Ramos (cell line): ENCODE measurements around the gene IPCEF1.
"Not testable (repeated sequence)": the region's sequence is repeated elsewhere in the genome, so short reads cannot be mapped to it uniquely, and the experiment has no call there.

Experiments used
- in situ Hi-C: fragments of 300-500 bp; cut with MboI; formaldehyde crosslinking; loops from one replicate; pipeline ENCODE4 v1.14.3; 2022; ENCODE audit warnings: low sequenced_read_pairs; ENCODE audit not compliant: unreplicated experiment

The IPCEF1 gene

DNA sequence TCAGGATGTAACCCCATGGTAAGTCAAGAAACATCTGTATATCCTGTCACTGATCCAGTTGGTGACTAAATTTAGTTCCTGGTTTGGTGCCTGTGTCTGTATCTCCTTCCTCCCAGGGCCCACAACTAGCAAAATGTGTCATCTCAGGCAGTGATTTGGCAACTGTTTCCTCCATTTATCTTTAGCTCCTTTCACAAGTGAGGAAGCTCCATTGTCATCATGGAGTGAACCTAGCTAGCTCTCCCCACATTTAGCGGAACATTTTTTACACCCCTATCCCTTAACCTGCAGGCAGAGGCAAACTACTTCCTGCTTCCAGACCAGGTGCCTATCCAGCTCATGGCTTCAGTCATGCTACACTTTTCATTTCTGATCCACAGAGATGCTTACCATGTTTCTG lies 99.5 kb downstream of the IPCEF1 start:
- in situ Hi-C loops, result no loop called here

DNA sequence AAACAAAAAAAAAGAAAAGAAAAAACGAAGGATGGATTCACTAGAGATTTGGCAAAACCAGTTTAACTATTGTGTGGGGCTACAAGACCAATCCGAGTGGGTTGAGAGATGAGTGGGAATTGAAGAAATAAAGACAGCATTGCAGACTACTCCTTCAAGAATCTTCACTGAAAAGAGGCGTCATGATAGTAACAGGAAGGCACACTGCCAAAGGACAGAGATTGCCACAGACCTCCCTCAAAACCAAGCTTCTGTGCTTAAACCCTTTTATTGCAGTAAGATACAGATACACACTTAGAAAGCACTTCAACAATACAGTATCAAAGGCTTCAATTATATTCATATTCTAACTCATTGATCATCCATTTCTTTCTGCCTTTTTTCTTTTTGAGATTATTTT lies 103.9 kb downstream of the IPCEF1 start:
- in situ Hi-C loops, result no loop called here

DNA sequence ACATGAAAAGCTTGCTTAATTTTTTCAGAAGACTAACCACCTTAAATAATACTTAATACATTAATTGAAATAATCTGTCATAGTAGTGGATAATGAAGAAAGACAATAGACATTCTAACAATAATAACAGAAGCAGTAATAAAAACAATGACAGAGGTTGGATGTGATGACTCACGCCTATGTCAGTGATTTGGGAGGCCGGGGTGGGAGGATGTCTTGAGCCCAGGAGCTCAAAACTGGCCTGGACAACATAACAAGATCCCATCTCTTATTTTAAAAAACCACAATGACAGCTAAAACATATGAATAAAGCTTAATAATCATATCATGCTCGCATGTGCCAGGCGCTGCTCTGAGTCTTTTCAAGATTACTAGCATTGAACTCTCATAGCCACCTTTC lies 105.5 kb downstream of the IPCEF1 start:
- in situ Hi-C loops, result no loop called here

DNA sequence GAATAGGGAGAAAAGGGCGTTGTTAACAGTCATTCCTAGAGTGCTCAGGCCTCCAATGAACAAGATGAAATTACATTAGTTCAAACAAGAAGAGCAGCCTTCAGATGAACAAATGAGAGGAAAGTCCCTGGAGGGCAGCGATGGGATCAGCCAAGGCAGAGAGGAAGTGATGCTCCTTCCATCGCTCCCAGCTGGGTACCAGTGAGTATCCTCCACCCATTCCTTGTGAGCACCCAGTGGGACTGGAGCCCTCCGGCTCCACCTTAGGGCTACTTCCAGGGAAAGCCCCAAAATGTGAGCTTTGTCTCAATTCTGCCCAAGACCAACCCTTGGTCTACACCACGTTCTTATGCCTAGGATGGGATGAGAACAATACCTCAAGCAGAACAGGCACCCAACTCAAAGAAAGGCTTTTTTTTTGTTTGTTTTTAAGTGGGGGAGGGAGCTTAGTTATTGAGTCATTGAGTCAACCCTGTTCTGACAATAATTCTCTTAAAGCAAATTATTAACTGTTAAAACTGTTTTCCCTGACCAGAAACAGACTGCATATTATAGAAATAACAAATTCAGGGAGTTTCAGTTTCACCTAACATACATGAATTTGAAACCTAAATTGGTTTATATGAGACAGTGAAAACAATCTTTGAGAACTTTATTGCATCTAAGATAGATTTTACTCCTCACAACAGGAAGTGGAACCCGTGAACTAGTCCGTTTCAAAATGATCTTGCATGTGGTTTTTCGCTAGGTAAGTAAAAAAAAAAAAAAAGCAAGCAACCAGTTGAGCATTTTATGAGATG lies 106.9 kb downstream of the IPCEF1 start:
- in situ Hi-C loops, result no loop called here

DNA sequence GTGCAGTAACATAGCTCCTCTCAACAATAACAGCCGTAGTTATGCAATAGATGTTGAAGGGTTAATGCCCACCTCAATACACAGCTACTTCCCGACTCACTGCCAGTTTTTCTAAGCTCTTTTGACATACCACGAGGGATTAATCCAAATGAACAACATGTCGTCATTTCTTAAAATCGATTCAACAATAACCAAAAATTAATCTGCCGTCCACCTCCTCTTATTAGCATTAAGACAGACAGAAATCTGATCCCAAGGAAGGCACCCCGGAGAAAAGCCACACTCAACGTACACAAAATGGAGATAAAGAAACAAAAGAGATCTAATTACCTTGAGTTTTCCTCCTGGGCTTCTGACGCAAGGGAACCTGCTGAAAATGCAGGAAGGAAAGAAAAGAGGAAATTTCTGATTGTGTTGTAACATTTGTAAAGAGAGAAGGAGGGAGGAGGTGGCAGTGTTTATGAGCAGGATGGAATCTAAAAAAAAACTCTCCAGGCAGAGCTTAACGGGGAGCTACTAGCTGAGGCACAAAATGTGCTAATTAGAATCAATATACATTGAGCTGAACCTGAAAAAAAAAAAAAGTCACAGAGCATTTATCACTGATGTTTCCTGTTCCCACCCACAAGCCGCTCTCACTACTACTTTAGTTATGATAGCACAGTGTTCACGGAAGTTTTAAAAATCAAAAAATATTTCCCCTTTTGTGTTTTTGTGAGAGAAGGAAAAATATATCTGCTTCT lies 109.3 kb downstream of the IPCEF1 start:
- in situ Hi-C loops, result no loop called here

DNA sequence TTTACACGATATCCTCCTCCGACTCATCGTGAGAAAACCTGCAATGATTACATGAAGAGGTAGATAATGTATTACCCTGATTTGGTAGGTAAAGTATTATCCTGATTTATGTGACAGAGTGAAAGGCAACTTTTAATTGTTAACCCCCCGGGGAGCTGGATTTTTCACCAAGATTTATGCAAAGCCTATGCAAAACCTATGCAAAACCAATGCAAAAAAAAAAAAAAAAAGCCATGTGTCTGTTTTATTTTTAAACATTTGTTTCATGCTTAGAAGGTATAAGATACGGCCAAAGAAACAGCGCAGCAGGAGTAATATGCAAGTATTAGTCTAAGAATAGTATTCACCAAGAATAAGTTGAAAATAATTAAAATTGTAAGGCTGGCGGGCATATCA lies 109.9 kb downstream of the IPCEF1 start:
- in situ Hi-C loops, result no loop called here

DNA sequence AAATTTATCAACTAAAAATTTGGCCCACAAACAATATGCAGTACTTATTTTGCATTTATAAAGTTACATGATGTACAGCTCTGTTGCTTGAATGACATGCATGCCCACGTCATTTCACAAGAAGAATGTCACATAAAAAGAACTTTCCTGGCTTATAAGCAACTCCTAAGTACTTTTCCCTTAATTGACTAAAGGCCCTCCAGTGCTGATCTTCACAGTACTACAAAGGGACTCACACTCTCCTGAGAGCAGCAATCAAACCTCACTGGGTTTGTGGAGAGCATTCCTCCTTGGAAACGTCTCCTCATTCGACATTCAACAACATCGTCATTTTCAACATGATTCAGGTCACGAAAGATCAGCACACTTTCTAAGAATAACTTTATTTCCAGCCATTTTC lies 111.1 kb downstream of the IPCEF1 start:
- in situ Hi-C loops, result no loop called here

DNA sequence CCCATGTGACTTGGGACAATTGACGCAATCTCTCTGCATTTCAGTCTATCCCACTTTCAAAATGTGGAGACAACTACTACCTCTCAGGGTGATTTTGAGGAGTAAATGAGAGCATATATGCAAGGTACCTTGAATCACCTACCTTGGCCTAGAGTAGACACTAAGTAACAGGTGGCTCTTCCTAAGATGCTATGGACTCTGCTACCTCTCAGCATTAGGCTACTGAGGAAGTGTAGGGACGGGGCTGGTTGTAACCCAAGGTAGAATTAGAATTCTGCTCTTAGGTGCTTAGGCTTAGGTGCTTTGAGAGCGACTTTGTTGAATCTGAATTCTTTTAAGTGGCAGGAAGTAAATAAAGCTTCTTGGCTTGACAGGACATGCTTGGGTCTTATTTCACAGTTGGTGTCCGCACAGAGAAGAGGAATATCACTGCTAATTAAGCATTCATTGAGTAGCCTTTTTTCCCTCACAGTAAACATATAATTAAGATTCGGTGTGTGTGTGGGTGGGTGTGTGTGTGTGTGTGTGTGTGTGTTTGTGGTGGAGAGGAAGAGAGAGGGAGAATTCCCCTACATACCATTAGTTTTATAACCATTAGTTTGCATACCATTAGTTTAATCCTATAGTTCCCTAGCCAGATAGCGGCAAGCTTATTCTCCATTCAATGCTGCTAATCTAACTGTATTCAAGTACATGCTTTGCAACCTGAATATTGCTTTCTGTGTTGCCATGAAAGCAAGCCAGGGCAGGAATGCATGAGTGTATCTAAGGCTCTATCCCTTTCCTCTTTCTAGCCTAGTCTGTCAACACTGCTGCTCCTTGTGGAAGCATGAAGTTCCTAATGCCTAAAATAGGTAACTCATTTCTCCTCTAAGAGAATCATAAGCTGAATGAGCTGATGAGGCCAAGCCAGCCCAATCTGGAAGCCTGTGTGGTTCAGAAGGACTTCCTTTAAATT lies 112.5 kb downstream of the IPCEF1 start:
- in situ Hi-C loops, result no loop called here

DNA sequence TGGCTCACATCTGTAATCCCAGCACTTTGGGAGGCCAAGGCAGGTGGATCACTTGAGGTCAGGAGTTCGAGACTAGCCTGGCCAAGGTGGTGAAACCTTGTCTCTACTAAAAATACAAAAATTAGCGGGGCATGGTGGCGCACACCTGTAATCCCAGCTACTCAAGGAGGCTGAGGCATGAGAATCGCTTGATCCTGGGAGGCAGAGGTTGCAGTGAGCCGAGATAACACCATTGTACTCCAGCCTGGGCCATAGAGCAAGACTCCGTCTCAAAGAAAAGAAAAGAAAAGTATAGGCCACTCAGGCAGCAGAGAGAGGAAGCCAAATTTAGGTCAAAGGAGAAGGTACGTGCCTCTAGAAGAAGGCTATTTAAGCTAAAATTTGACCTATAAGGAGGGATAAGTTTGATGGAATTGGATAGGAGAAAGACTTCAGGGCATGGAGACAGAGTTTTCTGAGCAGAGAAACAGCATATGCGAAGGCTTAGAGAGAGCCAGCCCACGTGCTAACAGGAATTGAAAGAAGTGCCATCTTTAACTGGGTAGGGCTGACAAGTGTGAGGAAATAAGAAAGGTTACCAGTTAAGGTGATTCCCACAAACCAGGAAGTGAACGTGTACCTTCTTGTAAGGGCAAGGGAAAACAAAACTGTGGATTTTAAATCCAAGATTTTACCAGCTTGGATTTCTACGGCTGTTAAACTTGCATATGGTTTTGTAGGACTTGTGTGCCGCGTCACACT lies 113.8 kb downstream of the IPCEF1 start:
- in situ Hi-C loops, result no loop called here

DNA sequence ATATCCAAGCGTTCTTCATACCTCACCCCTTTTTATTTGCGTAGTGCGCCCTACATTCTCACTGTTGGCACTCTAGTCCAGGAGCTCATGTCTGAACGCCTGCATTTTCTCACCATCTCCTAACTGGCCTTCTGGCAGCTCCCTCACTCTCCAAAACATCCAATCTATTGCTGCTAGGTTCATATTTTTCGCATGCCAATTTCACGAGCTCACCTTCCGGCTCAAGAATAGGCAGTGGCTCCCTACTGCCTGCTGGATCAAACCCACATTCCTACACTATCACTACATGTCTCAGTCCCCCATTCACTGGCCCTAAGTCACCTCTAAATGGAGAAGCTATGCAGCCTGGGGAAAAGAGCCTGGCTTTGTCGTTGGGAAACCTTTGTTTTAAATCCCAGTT lies 115.0 kb downstream of the IPCEF1 start:
- in situ Hi-C loops, result no loop called here

DNA sequence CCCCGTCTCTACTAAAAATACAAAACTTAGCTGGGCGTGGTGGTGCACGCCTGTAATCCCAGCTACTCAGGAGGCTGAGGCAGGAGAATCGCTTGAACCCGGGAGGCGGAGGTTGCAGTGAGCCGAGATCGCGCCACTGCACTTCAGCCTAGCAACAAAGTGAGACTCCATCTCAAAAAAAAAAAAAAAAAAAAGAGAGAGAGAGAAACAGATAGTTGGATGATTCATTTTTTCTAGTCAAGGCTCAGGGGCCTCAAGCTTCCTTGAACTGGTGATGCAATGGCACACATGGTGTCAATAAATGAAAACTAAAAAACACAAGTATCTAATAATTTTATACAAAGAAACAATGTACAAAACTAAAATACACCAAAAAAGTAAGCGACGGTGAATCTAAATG lies 115.5 kb downstream of the IPCEF1 start:
- in situ Hi-C loops, result not testable (repeated sequence)

DNA sequence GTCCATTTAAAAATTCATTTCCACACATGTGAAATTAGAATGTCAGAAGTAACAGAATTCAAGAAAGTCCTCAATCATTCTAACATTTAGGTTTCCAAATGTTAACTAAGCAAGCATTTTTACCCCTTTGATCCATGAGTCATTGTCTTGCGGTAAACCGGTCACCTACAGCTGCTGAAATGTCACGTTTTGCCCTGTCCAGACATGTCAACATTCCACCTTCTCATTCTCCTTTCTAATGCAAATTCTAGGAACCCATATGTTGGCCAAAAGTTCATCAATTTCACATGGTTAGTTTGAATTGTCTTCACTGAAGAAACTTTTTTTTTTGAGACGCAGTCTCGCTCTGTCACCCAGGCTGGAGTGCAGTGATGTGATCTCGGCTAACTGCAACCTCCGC lies 117.2 kb downstream of the IPCEF1 start:
- in situ Hi-C loops, result no loop called here

DNA sequence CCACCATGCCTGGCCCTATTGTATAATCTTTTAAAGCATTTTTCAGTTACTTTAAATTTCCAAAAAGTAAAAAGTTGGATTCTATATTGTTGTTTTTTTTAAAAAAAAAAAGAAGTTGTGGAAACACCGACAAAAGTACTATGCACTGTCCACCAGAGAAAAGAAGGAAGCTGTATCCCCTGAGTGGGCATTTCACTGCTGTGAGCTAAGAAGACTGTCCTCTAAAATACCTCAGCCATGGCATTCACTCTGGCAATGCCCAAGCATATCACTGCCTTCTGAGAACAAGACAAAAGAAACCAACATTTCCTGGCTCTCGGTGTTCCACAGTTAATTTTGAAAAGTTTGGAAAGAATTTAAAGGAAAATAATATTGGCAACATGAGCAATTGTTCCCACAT lies 117.8 kb downstream of the IPCEF1 start:
- in situ Hi-C loops, result no loop called here

DNA sequence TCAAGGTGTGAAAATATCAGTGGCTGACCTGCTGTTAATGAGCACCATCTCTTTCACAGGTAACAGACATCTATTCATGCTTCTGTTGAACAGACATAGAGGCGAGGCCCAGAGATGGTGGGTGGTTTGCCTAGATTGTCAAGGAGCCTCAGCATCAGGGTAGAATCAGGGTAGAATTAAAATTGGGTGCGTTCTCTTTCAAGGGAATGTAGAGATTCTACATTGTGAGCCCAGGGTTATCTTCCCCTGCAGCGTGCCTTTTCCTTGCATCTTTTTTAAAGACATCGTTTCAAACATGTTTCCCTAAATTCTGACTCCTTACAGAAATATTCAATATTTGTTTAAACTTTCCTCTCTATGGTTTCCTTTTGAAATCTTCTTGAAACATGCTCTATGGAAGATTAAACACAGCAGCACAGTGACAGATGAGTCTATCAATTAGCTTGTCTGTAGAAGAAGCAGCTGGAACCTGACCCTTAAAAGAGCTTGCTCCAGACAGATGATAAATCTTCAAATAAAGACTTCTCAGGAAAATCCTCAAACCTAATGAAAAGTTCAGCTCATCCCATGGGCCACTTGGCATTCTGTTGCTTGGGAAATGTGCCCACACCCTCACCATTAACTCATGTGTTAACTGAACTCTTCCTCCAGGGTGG lies 119.8 kb downstream of the IPCEF1 start:
- in situ Hi-C loops, result no loop called here

DNA sequence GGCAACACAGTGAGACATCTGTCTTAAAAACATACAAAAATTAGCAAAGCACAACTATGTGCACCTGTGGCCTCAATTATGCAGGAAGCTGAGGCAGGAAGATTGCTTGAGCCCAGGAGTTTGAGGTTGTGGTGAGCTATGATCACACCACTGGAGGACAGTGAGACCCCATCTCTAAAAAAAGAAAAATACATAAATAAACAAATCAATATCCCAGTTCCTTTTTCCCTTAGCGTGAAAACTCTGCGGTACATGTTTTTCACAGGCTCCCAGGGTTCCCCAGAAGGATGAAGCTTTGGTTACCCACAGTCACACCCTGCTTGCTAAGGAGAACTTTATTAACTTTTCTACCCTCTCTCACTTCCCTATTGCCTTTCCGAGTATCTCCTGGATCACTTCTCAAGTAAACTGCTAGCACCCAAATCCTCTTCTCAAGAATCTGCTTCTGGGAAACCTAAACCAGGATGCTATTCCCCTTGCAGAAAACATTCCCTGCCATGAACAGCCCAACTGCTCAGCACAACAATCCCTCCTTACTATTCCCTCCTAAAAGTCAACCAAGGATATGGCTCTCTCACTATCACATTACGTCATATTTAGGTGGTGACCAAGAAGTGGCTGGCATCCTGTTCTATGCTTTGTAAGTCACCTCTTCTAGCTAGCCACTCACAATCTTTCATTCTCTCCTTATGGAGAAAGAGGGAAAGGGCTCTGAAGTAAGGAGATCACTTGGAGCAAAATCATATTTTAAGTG lies 122.4 kb downstream of the IPCEF1 start:
- in situ Hi-C loops, result no loop called here

DNA sequence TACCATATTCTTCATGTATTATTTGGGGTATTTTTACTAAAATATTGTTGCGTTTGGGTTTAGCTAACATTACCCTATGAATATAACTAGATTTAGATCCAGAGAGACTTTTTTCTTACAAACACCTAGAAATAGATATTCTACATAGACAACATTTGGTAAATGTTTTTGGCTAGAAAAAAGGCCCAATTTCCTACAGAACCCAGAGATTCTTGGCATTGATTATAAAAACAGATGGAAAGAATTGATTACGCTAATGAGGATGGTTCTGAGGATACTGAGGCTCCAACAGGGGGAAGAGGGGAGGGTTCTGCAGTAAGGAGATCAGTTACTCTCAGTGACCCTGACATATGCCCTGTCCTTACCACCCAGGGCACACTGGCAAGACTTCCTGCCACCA lies 123.2 kb downstream of the IPCEF1 start:
- in situ Hi-C loops, result no loop called here

DNA sequence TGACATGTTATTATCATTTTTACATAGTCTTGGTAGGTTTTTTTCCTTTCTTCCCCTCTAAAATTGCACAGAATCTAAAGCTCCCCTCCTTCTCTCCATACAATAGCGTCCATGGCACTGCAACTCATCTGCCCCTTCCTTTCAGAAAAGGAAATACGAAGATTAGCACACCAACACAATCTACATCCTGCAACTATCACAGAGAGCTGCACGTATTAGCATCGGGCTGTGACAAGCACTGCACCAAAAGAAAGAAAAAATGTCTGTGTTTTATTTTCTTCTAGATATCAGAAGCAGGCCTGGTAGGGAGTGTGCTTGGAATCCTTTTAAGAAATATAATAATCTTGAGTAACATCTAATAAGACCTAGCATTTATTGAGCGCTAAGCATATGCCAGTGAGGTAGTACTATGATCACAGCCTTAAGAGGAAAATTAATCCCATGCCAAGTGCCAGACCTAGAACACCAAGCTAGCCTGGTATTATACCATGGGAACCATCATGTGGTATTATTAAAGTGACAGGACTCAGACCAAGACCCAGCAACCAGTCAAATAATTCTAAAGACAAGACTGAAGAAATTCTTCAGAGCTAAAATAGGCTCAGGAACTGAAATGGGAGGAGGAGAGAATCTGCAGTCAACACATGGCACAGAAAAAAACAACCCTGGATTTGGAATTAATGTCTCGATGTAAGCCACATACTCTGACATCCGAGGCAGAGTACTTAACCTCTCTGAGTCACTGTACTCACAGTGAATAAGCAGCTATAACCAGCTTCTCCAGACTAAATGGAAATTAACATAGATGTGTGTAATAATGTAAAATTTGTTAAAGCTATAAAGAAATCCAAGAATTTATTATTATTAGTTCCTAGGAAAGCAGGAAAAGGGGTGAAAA lies 124.3 kb downstream of the IPCEF1 start:
- in situ Hi-C loops, result no loop called here
